HG03103 (cell line): Measurements from ENCODE around the gene SH3D21.

Experiments used
- ATAC-seq: cut with Tn5 transposase; IDR thresholded peaks from one replicate; pipeline ENCODE4 v1.9.1; 2021; ENCODE audit warnings: low read depth; ENCODE audit not compliant: unreplicated experiment

The SH3D21 gene

GRCh38 chr1:36306210-36306901, at the start of gene SH3D21:
Gene SH3D21 (plus strand): TSS chr1:36306368. CDS start chr1:36306421, 53 bp downstream.
- ATAC-seq, result peak; percentile 11

- no peak for ATAC-seq
Measured at GRCh38 chr1:36256558-36257374, 49.4 kb upstream of the SH3D21 start.

GRCh38 chr1:36257375-36257767, 48.8 kb upstream of the SH3D21 start:
- ATAC-seq, result no peak

GRCh38 chr1:36258960-36259344, 47.2 kb upstream of the SH3D21 start:
- ATAC-seq, result no peak

- ATAC-seq, result no peak
Measured at GRCh38 chr1:36268981-36269380, 37.2 kb upstream of the SH3D21 start.

GRCh38 chr1:36269408-36269838, 36.7 kb upstream of the SH3D21 start:
- no peak for ATAC-seq

- no peak for ATAC-seq
Measured at GRCh38 chr1:36273024-36273423, 33.1 kb upstream of the SH3D21 start.

GRCh38 chr1:36274201-36274600, 32.0 kb upstream of the SH3D21 start:
- ATAC-seq, result no peak

GRCh38 chr1:36276688-36277087, 29.5 kb upstream of the SH3D21 start:
- ATAC-seq, result no peak

GRCh38 chr1:36279110-36279788, 26.9 kb upstream of the SH3D21 start:
- ATAC-seq, result no peak

GRCh38 chr1:36279789-36280296, 26.3 kb upstream of the SH3D21 start:
- ATAC-seq, result no peak

- no peak for ATAC-seq
Measured at GRCh38 chr1:36284061-36284460, 22.1 kb upstream of the SH3D21 start.

GRCh38 chr1:36284517-36284916, 21.7 kb upstream of the SH3D21 start:
- no peak for ATAC-seq

- ATAC-seq, result no peak
Measured at GRCh38 chr1:36285443-36286101, 20.6 kb upstream of the SH3D21 start.

- ATAC-seq, result no peak
Measured at GRCh38 chr1:36286802-36287201, 19.4 kb upstream of the SH3D21 start.

GRCh38 chr1:36287595-36287994, 18.6 kb upstream of the SH3D21 start:
- ATAC-seq, result no peak

- no peak for ATAC-seq
Measured at GRCh38 chr1:36295390-36295789, 10.8 kb upstream of the SH3D21 start.

- no peak for ATAC-seq
Measured at GRCh38 chr1:36297062-36297461, 9.1 kb upstream of the SH3D21 start.

- no peak for ATAC-seq
Measured at GRCh38 chr1:36298640-36299039, 7.5 kb upstream of the SH3D21 start.

- no peak for ATAC-seq
Measured at GRCh38 chr1:36300526-36300925, 5.6 kb upstream of the SH3D21 start.

GRCh38 chr1:36301220-36301619, 4.9 kb upstream of the SH3D21 start:
- no peak for ATAC-seq
